ENCODE measurements around the gene NUBPL.

The NUBPL gene

GRCh38 chr14:31561155-31561846, at the start of gene NUBPL:
Gene NUBPL (plus strand): TSS chr14:31561404. CDS start chr14:31561440, 36 bp downstream.
- TF ChIP-seq CTCF (IDR thresholded peaks at IDR 0.05), result no peak
- no peak for TF ChIP-seq ZFX (IDR thresholded peaks at IDR 0.05; ENCODE audit: borderline replicate concordance)

GRCh38 chr14:31527087-31527486, 34.1 kb upstream of the NUBPL start:
- no peak overlapping the region for H3K27ac ChIP-seq
- TF ChIP-seq ZFX (IDR thresholded peaks at IDR 0.05; ENCODE audit: borderline replicate concordance), result no peak
- TF ChIP-seq CTCF (IDR thresholded peaks at IDR 0.05), result no peak

More at GRCh38 chr14:31561155-31561846, at the start of gene NUBPL:
- H3K27ac ChIP-seq, result peak within 1 kb of the TSS; percentile 51

GRCh38 chr14:31527546-31527945, 33.7 kb upstream of the NUBPL start:
- TF ChIP-seq ZFX (IDR thresholded peaks at IDR 0.05; ENCODE audit: borderline replicate concordance) (no peak), CTCF (IDR thresholded peaks at IDR 0.05) (no peak)
- no peak overlapping the region for H3K27ac ChIP-seq

- TF ChIP-seq CTCF (IDR thresholded peaks at IDR 0.05) (no peak), ZFX (IDR thresholded peaks at IDR 0.05; ENCODE audit: borderline replicate concordance) (no peak)
- no peak overlapping the region for H3K27ac ChIP-seq
These were observed 32.2 kb upstream of the NUBPL start for GRCh38 chr14:31529053-31529452.

GRCh38 chr14:31530136-31530535, 31.1 kb upstream of the NUBPL start:
- no peak overlapping the region for H3K27ac ChIP-seq
- no peak for TF ChIP-seq ZFX (IDR thresholded peaks at IDR 0.05; ENCODE audit: borderline replicate concordance)
- TF ChIP-seq CTCF (IDR thresholded peaks at IDR 0.05), result no peak

- no peak for TF ChIP-seq ZFX (IDR thresholded peaks at IDR 0.05; ENCODE audit: borderline replicate concordance)
- TF ChIP-seq CTCF (IDR thresholded peaks at IDR 0.05), result no peak
- H3K27ac ChIP-seq, result no peak overlapping the region
These were observed 24.8 kb upstream of the NUBPL start for GRCh38 chr14:31536201-31536960.

- H3K27ac ChIP-seq, result no peak overlapping the region
- TF ChIP-seq ZFX (IDR thresholded peaks at IDR 0.05; ENCODE audit: borderline replicate concordance) (no peak), CTCF (IDR thresholded peaks at IDR 0.05) (no peak)
These were observed 19.5 kb upstream of the NUBPL start for GRCh38 chr14:31541702-31542101.

Data from 22Rv1 (cell line).